Measurements from ENCODE around the gene MAP2.

Gene MAP2

GRCh38 chr2:209459359-209459758 lies 35.5 kb downstream of the MAP2 start:
- H3K4me3 ChIP-seq: no peak overlapping the region
- peaks cover 0 to 27% (median 7%) of the 10 kb centered on the region in 4 donors for H3K4me1 ChIP-seq
- H3K36me3 ChIP-seq: no peaks in the 10 kb centered on the region
- DNase-seq: no peak
- H3K9me3 ChIP-seq: no peaks in the 10 kb centered on the region
- intact Hi-C loops (cut with DNase I; ENCODE audit: low total_unique reads): no loop called here
- no peak for TF ChIP-seq CTCF (IDR thresholded peaks at IDR 0.05)
- H3K27me3 ChIP-seq: no peaks in the 10 kb centered on the region
- H3K27ac ChIP-seq: no peak overlapping the region

DNA sequence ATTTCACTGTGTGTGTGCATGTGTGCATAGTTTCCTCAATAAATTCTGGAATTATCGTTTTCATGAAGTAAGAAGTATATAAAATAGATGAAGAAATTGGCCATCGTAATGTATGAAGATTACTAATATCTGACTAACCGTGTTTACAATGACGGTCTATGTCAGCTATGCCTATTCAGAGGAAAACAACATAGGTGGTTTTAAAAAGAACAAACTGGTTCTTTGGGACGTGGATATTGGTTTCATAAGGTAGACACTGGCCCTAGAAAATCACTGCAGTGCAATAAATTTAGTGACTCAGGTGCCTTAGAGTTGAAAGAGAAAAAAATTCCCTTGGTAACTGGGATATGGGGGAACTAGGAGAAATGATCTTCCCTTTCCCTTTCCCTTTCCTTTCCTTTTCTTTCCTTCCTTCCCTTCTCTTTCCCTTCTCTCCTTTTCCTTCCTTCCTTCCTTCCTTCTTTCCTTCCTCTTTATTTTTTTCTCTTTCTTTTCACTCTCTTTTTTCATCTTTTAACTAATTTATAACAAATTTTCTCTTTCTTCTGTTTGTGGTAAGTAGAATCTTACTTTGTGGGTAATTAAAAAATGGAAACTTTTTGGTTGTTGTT lies 36.4 kb downstream of the MAP2 start:
- Histone ChIP-seq H3K36me3 (no peaks in the 10 kb centered on the region), H3K9me3 (no peaks in the 10 kb centered on the region), H3K4me1 (peaks cover 0 to 36% (median 10%) of the 10 kb centered on the region in 4 donors), H3K4me3 (no peak overlapping the region), H3K27ac (no peak overlapping the region), H3K27me3 (no peaks in the 10 kb centered on the region)
- no peak for DNase-seq
- TF ChIP-seq CTCF (IDR thresholded peaks at IDR 0.05): no peak
- intact Hi-C loops (cut with DNase I; ENCODE audit: low total_unique reads): no loop called here

GRCh38 chr2:209463226-209463625 lies 39.4 kb downstream of the MAP2 start:
- no peak for DNase-seq
- peak; percentile 43 to 51 for TF ChIP-seq CTCF (IDR thresholded peaks at IDR 0.05)
- Histone ChIP-seq H3K27ac (peak overlapping the region; percentile 38 to 46), H3K9me3 (no peaks in the 10 kb centered on the region), H3K4me1 (peaks cover 0 to 50% (median 12%) of the 10 kb centered on the region in 4 donors), H3K4me3 (no peak overlapping the region), H3K36me3 (no peaks in the 10 kb centered on the region), H3K27me3 (no peaks in the 10 kb centered on the region)
- intact Hi-C loops (cut with DNase I; ENCODE audit: low total_unique reads): no loop called here

DNA sequence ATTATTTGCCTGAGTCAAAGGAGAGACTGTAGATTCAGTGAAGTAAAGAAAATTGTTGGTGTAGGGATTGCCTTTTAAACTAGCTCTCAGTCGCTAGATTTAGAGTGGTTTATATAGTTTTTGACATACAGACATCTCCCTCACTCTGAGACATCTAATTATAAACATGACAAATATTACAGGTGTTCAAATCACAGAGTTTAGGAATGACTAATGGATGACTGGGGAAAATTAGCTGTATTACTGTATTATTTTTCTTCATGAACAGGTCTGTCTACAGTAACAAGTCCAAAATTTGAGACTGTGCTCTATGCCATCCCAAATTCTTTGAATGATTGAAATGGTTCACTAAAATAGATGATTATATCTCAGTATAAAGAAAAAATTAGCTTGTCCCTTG lies 40.0 kb downstream of the MAP2 start:
- no peak for DNase-seq
- TF ChIP-seq CTCF (IDR thresholded peaks at IDR 0.05): no peak
- intact Hi-C loops (cut with DNase I; ENCODE audit: low total_unique reads): no loop called here
- no peaks in the 10 kb centered on the region for H3K36me3 ChIP-seq
- H3K4me3 ChIP-seq: no peak overlapping the region
- no peaks in the 10 kb centered on the region for H3K27me3 ChIP-seq
- H3K4me1 ChIP-seq: peaks cover 0 to 50% (median 12%) of the 10 kb centered on the region in 4 donors
- H3K9me3 ChIP-seq: no peaks in the 10 kb centered on the region
- H3K27ac ChIP-seq: peak overlapping the region; percentile 38 to 46

DNA sequence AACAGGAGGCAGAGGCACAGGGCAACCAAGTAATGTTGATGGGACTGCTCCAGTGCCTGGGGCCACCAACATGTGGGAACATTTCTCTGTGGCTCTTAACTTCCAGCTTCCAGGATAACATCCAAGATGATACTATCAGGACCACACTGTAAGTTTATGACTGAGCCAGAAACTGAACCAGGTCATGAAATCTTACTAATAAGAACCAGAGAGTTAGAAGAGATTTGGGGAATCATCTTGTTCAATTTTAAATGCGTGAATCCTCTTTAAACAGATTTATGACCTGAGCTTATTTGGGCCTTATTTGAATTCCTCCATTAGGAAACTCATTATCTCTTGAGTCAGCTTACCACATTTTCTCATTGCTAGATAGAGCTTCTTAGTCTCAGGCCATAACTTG lies 45.0 kb downstream of the MAP2 start:
- TF ChIP-seq CTCF (IDR thresholded peaks at IDR 0.05): no peak
- H3K36me3 ChIP-seq: no peaks in the 10 kb centered on the region
- no peak overlapping the region for H3K27ac ChIP-seq
- intact Hi-C loops (cut with DNase I; ENCODE audit: low total_unique reads): no loop called here
- H3K4me3 ChIP-seq: no peak overlapping the region
- peaks cover 0 to 50% (median 21%) of the 10 kb centered on the region in 4 donors for H3K4me1 ChIP-seq
- DNase-seq: no peak
- no peaks in the 10 kb centered on the region for H3K9me3 ChIP-seq
- H3K27me3 ChIP-seq: no peaks in the 10 kb centered on the region

DNA sequence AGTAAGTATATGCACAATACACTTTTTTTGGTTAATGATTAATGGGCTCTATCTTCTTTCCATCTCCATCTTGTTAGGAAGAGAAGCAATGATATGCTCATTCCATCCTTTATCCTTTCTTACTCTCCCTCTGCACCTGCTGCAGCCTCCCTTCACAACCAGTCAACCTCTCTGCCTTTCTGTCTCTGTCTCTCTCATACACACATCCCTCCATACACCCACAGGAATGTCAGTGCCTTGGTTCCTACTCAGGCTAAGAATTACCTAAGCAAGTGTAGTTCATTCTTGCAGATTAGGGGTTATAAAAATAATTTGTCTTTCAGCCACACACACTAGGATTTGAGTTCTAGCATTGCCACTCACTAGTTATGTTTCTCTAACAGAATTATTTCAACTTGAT lies 45.6 kb downstream of the MAP2 start:
- Histone ChIP-seq H3K36me3 (no peaks in the 10 kb centered on the region), H3K4me1 (peaks cover 0 to 50% (median 20%) of the 10 kb centered on the region in 4 donors), H3K9me3 (no peaks in the 10 kb centered on the region), H3K27me3 (no peaks in the 10 kb centered on the region), H3K4me3 (no peak overlapping the region), H3K27ac (no peak overlapping the region)
- intact Hi-C loops (cut with DNase I; ENCODE audit: low total_unique reads): no loop called here
- no peak for DNase-seq
- TF ChIP-seq CTCF (IDR thresholded peaks at IDR 0.05): no peak
